NCI-H187 treated with DMSO at 0.1 percent for 48 hours (cell line): ENCODE measurements around the gene MPV17L.
"Not testable (repeated sequence)": the region's sequence is repeated elsewhere in the genome, so short reads cannot be mapped to it uniquely, and the experiment has no call there.

ENCODE experiments used
- DNase-seq: peaks from one replicate; lab custom pipeline; 2025; lab: John Stamatoyannopoulos, UW

The MPV17L gene

DNA sequence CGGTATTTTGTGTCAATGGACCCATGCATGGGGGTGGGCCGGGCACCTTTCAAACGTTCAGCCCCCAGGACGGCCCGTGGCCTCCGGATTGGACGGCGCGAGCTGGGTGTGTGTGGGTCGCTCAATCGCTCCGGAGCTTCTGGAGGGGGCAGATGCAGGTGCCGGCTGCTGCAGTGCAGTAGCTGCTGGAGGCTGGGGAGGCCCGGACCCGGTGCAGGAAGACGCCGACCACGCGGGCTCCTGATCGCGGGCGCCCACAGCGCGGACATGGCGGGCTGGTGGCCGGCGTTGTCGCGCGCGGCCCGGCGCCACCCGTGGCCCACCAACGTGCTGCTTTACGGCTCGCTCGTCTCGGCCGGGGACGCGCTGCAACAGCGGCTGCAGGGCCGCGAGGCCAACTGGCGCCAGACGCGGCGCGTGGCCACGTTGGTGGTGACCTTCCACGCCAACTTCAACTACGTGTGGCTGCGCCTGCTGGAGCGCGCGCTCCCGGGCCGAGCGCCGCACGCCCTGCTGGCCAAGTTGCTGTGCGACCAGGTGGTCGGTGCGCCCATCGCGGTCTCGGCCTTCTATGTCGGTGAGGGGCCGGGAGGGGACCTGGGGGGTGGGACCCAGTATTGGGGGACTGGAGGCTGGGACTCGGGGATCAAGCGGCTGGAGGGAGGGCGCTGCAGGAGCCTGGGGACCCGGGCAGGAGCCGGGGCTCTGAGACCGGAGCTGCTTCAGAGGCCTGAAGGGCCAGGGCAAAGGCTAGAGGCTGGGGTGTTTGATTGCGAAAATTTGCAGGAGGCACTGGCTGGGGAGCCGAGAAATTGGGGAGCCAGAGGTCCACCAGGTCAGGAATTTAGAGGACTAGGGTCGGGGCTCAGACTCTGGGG, at the start of gene MPV17L:
MPV17L (plus strand) TSS at position 124 of the 878 bp plus-strand sequence; CDS start at position 268, 144 bp downstream.
- DNase-seq: not testable (repeated sequence)

DNA sequence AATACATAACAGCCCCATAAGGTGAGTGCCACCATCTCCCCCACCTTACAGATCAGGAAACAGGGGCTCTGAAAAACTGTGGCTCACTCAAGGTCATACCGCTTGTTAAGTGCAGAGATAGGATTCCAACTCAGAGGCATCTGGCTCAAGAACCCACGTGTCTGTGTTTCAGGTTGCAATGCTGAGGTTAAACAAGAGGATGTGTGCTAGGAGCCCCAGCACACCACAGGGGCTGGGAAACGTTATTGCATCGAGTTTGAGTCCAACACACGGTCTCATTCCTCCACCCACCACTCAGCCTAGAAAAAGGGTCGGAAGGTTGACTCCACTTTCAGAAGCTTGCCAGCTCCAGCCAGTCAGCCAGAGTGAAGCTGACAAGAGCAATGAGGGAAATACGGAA, 46.8 kb upstream of the MPV17L start:
- not testable (repeated sequence) for DNase-seq

DNA sequence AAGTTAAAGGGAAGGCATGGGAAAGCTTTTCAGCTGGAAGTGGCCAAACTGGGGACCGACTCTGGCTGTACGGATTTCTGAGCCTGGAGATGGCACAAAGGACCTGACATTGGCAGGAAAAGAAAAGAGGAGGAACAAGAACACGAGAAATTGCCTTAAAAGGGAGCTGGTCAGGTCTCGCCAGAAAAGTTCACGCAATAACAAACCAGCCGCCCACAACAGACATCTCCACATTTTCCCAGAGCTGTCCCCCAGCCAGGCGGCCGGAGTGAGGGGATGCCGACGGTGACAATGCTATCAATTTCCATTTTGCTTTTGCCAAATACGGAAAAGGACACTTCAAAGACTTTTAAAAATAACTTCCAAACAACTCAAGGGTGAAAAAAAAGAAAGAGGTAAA, 44.3 kb upstream of the MPV17L start:
- not testable (repeated sequence) for DNase-seq

DNA sequence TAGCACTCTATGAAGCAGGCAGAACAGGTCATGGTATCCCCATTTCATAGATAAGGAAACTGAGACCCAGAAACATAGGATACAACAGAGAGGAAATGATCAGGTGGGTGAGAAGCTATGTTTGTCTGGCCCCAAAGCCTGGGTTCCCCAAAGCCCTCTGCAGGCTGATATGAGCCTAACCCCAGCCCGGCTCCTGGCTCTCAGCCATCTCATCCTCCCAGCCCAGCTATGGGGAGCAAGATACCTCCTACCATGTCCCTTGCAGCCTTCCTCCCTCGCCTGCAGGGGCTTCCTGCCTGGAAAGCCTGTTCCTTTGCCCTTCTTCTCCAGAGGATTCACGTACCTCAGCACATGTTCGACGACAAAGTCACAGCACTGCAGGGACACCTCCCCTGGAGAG, 43.8 kb upstream of the MPV17L start:
- DNase-seq: not testable (repeated sequence)

DNA sequence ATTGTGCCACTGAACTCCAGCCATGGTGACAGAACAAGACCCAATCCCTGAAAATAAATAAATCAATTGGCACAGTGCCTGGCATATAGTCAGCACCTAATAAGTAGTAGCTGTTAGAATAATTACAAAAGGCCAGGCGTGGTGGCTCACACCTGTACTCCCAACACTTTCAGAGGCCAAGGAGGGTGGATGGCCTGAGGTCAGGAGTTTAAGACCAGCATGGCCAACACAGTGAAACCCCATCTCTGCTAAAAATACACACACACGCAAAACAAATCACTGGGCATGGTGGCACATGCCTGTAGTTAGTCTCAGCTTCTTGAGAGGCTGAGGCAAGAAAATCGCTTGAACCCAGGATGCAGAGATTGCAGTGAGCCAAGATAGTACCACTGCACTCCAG, 42.7 kb upstream of the MPV17L start:
- DNase-seq: not testable (repeated sequence)

DNA sequence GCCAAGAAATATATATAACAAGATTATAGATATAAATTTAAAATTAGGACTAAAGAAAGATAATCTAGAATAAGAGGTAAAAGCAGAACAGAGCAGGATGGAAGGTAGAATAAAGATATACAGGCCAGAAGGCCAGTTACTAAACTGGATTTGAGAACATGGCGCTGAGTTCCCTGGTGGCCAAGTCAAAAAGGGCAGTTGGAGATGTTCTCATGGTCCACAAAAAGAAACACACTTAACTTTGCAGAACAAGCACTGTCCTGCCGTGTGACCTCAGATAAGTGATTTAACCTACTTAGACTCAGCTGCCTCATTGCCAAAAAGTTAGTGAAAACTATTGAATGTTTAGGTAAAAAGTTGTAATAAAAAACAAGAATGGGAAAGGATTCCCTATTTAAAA, 40.7 kb upstream of the MPV17L start:
- DNase-seq: not testable (repeated sequence)

DNA sequence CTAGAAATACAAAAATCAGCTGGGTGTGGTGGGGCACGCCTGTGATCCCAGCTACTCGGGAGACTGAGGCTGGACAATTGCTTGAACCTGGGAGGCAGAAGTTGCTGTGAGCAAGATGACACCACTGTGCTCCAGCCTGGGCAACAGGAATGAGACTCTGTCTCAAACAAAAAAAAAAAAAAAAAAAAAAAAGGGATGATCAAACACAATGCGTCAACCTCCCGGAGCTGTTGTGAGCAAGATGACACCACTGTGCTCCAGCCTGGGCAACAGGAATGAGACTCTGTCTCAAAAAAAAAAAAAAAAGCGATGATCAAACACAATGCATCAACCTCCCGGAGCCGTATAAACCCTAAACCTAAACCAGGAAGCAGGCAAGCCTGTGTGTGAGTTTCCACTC, 38.1 kb upstream of the MPV17L start:
- not testable (repeated sequence) for DNase-seq

DNA sequence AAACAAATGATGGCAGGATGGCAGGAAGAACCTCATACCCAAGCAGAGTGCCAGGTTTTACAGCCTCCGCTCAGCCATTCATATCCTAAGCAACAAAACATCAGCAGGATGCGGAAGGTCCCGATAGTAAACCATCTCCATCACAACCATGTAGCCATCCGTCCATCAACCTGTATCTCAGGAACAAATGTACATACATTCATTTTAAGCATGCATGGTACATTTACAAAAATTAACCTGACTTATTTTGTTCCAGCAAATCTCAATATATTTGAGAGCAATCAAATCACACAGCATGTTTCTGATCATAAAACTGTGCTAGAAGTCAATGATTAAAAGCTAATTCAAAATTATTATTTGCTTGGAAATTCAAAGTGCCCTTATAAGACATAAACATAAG, 17.4 kb upstream of the MPV17L start, which contains the start of gene NPIPA5:
NPIPA5 (minus strand) TSS at position 101 of the 400 bp plus-strand sequence; CDS start at position 101, 0 bp downstream.
- not testable (repeated sequence) for DNase-seq

DNA sequence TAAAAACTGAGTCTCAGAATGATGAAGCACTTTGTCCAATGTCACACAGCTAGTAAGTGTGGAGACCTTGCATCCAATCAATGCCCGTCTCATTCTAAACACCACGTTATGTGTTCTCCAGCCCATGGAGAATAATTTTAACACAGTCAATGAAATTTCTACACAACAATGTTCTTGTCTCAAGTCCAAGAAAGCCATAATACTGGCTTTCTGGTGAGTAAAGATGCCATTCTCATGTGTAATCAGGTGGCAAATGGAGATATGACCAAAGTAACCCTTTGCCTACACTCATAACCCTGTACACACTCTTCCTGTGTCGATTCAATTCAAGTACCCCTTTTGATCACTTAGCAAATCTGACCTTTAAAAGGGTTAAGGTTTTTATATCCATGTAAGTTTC, 12.7 kb upstream of the MPV17L start:
- not testable (repeated sequence) for DNase-seq

DNA sequence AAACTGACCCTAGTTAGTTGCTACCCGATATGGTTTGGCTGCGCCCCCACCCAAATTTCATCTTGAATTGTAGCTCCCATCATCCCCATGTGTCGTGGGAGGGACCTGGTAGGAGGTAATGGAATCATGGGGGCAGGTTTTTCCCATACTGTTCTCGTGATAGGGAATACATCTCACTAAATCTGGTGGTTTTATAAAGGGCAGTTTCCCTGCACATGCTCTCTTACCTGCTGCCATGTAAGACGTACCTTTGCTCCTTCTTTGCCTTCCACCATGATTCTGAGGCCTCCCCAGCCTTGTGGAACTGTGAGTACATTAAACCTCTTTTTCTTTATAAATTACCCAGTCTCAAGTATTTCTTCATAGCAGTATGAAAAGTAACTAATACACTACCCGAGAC, 7.5 kb upstream of the MPV17L start:
- not testable (repeated sequence) for DNase-seq

DNA sequence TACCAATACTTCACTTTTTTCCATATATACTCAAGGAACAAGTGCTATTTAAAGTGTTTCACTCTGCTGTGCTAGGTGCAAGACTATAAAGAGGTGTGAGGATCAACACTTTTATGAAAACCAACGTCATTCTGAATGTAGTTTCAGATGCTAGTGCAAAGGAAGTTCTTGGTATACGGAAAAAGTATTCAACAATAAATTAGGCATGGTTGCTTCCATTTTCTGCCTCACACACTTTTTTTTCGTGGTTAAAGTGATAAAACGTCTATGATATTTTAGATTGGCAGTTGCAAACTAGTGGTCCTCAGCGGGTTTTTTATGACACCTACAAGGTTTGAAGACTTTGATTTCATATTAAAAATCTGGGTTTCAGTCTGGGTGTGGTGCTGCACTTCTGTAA, 5.6 kb upstream of the MPV17L start:
- DNase-seq: not testable (repeated sequence)

DNA sequence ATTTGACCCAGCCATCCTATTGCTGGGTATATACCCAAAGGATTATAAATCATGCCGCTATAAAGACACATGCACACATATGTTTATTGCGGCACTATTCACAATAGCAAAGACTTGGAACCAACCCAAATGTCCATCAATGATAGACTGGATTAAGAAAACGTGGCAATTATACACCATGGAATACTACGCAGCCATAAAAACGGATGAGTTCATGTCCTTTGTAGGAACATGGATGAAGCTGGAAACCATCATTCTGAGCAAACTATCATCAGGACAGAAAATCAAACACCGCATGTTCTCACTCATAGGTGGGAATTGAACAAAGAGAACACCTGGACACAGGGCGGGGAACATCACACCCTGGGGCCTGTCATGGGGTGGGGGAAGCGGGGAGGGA, 2.5 kb upstream of the MPV17L start:
- DNase-seq: not testable (repeated sequence)

DNA sequence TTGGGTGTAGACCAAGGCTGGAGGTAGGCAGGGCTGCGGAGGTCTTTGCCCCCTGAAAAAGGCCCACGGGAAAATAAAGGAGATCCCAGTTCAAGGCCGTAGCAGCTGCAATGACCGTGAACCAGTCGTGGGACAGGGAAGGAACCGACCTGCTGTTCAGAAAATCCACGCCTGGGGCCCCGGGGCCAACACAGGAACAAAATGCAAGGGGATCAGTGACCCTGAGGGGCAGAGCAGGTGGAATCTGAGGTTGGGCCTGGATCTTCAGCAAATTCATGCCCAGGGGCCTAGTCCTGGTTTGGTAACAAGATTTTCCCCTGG, 915 bp downstream of the MPV17L start:
- DNase-seq: not testable (repeated sequence)

DNA sequence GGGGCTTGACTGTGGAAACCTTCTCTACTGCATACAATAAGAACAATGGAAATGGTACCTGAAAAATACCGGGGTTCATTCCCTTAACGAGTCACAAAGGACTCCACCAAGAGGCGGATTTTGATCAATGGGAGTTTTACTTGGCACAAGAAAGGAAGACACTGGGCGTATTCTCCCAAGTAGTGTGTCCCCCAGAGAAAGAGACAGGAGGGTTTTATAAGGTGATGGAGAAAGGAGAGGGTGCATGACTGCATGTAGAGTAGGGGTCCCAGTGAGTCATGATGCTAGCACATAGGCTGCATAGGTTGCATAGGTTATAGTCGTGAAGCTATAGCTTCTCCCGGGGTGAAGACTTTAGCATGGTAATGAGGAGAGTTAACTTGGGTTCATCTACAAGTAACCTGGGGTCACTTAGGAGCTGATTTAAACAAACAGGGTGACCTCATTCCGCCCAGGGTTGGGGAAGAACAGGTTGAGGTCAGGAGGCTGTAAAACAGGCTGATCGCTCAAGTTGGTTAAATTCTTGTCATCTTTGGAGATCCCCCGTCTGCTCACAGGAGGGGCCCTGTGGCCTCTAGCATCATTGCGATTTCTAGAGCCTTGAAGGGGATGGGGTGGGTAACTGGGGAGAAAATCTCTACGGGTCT, 1.5 kb downstream of the MPV17L start:
- DNase-seq: no peak

DNA sequence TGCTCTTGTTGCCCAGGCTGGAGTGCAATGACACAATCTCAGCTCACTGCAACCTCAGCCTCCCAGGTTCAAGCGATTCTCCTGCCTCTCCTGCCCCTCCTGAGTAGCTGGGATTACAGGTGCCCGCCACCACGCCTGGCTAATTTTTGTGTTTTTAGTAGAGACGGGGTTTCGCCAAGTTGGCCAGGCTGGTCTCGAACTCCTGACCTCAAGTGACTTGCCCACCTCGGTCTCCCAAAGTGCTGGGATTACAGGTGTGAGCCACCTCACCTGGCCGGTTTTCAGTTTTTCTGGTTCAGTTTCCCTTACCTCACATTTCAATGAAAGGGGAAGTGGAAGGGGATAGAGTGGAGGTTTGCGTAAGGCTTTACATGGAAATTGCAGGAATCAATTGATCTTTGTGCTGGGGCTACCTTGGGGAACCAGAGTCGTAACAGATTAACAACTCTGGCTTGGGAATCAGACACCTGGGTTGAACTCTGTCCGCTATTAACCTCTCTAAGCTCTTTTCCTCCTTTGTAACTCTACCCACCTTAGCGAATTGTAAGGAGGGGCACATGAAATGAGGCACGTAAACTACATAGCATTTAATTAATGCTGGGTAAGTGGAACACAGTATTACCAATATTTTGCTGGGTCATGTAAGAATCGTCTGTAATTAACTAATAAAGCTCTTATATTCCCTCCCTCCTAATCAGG, 3.2 kb downstream of the MPV17L start:
- DNase-seq: no peak

DNA sequence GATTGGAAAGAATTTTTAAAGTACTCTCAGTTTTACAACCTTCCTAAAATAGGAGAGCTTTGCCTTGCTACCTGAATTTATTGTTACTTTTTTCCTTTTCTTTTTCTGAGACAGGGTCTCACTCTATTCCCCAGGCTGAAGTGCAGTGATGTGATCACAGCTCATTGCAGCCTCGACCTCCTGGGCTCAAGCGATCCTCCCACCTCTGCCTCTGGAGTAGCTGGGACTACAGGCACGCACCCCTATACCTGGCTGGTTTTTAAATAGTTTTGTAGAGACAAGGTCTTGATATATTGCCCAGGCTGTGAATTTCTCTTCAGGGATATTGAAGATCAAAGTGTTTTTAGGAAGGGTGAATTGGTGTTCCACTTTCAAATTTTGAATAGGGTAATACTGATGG, 3.8 kb downstream of the MPV17L start:
- DNase-seq: no peak

DNA sequence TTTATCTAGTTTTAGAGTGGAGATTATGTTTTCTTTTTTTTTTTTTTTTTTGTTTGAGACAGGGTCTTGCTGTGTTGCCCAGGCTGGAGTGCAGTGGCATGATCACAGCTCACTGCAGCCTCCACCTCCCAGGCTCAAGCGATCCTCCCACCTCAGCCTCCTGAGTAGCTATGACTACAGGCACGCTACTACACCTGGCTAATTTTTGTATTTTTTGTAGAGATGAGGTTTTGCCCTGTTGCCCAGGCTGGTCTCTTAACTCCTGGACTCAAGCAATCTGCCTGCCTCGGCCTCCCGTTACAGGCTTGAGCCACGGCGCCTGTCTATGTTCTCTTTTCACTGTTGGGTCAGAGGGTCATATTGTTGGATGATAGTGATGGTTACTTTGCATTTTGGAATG, 4.8 kb downstream of the MPV17L start:
- DNase-seq: not testable (repeated sequence)

DNA sequence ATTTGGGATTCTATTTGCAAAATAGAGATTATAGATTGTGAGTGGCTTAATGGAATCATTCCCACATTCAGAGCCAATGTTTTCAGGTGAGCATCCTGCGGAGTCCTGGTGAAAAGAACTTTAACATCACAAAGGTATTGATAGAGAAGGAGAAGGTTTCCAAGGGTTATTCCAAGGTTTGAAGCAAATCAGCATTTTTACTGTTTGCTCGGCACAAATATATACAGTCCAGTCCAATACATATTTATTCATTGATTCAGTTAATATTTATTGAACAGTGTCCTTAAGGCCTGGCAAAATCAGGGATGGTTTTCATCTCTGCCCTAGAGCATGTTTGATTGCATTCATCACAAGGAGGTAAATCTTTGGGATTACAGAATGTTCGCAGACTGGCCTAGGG, 6.4 kb downstream of the MPV17L start:
- no peak for DNase-seq

DNA sequence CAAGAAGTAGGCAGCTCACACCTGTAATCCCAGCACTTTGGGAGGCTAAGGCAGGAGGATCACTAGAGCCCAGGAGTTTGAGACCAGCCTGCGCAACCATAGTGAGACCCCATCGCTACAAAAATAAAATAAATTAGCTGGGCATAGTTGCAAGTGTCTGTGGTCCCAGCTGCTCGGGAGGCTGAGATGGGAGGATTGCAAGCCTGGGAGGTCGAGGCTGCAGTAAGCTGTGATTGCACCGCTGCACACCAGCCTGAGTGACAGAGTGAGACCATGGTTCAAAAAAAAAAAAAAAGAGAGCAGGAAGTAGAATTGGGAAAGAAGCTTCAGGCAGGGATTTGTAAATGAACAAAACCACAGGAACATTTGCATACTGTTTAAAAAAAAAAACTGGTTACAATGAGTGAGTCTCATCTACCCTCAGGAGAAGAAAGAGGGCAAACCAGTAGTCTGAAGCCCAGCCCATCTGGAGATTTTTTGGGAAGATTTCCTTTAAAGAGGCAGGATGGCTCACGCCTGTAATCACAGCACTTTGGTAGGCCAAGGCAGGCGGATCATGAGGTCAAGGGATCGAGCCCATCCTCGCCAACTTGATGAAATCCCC, 7.9 kb downstream of the MPV17L start:
- no peak for DNase-seq

DNA sequence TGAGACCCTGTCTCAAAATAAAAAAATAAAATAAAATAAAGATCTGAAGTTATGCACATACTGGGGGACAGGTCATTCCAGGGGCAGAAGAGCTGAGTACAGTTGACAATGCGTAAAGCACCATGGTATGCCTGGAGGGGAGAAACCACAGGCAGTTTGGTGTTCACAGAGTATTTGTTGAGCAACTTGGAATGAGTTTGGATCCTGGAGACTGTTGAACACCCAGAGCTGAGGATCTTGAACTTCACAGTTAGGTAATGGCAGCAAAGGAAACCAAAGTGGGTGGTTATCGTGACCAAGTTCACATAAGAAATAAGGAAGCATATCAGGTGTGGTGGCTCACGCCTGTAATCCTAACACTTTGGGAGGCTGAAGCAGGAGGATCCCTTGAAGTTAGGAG, 8.5 kb downstream of the MPV17L start:
- DNase-seq: not testable (repeated sequence)

DNA sequence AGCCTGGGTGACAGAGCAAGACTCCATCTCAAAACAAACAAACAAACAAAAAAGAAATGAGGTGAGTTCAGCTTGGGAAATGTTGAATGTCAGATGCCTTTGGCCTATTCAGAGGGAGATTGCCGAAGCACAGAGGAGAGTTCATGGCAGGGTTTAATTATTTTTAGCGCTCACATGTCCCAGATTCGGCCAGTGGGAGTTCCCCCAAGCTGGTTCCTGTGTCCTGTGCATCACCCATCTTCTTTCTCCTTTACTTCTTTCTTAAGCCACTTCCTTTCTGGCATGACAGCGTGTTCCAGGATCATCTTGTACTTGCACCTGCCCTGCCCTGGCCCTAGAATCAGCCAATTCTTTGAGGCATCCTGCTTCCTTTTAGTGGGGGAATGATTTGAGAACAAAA, 9.2 kb downstream of the MPV17L start:
- no peak for DNase-seq

DNA sequence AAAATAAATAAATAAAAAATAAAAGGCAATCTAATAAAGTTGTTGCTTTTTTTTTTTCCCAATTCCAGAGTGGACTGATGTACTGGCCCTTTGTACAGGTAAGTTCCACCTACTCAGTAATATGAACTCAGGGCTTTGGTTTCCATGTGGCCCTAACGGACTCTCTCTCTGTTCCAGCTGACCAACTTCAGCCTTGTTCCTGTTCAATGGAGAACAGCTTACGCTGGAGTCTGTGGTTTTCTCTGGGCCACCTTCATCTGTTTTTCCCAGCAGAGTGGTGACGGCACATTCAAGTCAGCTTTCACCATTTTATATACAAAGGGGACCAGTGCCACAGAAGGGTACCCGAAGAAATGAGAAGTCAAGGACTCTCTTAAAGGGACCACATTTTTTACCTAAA, 12.2 kb downstream of the MPV17L start:
- DNase-seq: not testable (repeated sequence)
